Head of caudate nucleus (tissue), 42 donors: ENCODE measurements around the gene KISS1.

Experiments
- DNase-seq, 42 donors: peaks; one replicate each; pipeline versions ENCODE4 v3.0.0 to v3.0.0-alpha.2; 2020 to 2021; ENCODE audit warnings: mixed read lengths in 7 of 42
- intact Hi-C: fragments of 100-400 bp; cut with DNase I; formaldehyde crosslinking; loops from one replicate; pipeline ENCODE4 v1.15.0; 2022

The KISS1 gene

GRCh38 chr1:204171751-204172178 lies 24.5 kb downstream of the KISS1 start:
- no peak for DNase-seq
- intact Hi-C loops, result no loop called here

- intact Hi-C loops, result no loop called here
- DNase-seq, result no peak
These were observed 25.7 kb downstream of the KISS1 start for GRCh38 chr1:204170494-204171155.

GRCh38 chr1:204169858-204170257 lies 26.4 kb downstream of the KISS1 start:
- intact Hi-C loops, result no loop called here

GRCh38 chr1:204167730-204168129 lies 28.6 kb downstream of the KISS1 start:
- no peak for DNase-seq
- intact Hi-C loops, result no loop called here

More at GRCh38 chr1:204169858-204170257, 26.4 kb downstream of the KISS1 start:
- no peak for DNase-seq

GRCh38 chr1:204166219-204166618 lies 30.1 kb downstream of the KISS1 start, which contains the start of gene REN:
REN (minus strand) TSS chr1:204166337; CDS start chr1:204166293, 44 bp downstream.
- intact Hi-C loops, result no loop called here

GRCh38 chr1:204162494-204163074 lies 33.7 kb downstream of the KISS1 start:
- DNase-seq, result peak; percentile 48 to 92 (median 85)
- intact Hi-C loops, result loop anchor here (5.0 kb wide), 1 partner anchor 200 kb away; no protein-coding TSS in a partner anchor

More at GRCh38 chr1:204166219-204166618, 30.1 kb downstream of the KISS1 start, which contains the start of gene REN:
- no peak for DNase-seq

GRCh38 chr1:204161609-204162493 lies 34.4 kb downstream of the KISS1 start:
- intact Hi-C loops, result loop anchor here (5.0 kb wide), 1 partner anchor 200 kb away; no protein-coding TSS in a partner anchor
- DNase-seq, result no peak

GRCh38 chr1:204157962-204158361 lies 38.3 kb downstream of the KISS1 start:
- intact Hi-C loops, result no loop called here
- DNase-seq, result peak in 2 of 42 donors; percentile 41 to 44

GRCh38 chr1:204155881-204156280 lies 40.4 kb downstream of the KISS1 start:
- DNase-seq, result no peak
- intact Hi-C loops, result no loop called here

GRCh38 chr1:204154568-204155255 lies 41.6 kb downstream of the KISS1 start:
- DNase-seq, result no peak
- intact Hi-C loops, result no loop called here

GRCh38 chr1:204153667-204154066 lies 42.6 kb downstream of the KISS1 start:
- DNase-seq, result no peak
- intact Hi-C loops, result no loop called here

- no peak for DNase-seq
- intact Hi-C loops, result no loop called here
These were observed 43.8 kb downstream of the KISS1 start for GRCh38 chr1:204152310-204153044.

- peak in 29 of 42 donors; percentile 27 to 78 (median 54) for DNase-seq
- intact Hi-C loops, result no loop called here
These were observed 44.6 kb downstream of the KISS1 start, which contains the start of gene ETNK2 for GRCh38 chr1:204151552-204152309. ETNK2 (minus strand) TSS chr1:204152044; CDS start chr1:204151852, 192 bp downstream.

GRCh38 chr1:204150702-204151551 lies 45.4 kb downstream of the KISS1 start:
- peak in 37 of 42 donors; percentile 32 to 84 (median 61) for DNase-seq
- intact Hi-C loops, result no loop called here

GRCh38 chr1:204149635-204150565 lies 46.4 kb downstream of the KISS1 start:
- intact Hi-C loops, result no loop called here
- no peak for DNase-seq
